HK-2 (cell line): ENCODE measurements around the gene TMEM116.
A peak's percentile ranks its signal among the peaks of the same experiment; 100 is the strongest.
"Not testable (repeated sequence)": the region's sequence is repeated elsewhere in the genome, so short reads cannot be mapped to it uniquely, and the experiment has no call there.

Experiments
- DNase-seq: peaks from one replicate; pipeline ENCODE4 v3.0.0-alpha.2; 2018; ENCODE audit not compliant: unreplicated experiment

The TMEM116 gene

DNA sequence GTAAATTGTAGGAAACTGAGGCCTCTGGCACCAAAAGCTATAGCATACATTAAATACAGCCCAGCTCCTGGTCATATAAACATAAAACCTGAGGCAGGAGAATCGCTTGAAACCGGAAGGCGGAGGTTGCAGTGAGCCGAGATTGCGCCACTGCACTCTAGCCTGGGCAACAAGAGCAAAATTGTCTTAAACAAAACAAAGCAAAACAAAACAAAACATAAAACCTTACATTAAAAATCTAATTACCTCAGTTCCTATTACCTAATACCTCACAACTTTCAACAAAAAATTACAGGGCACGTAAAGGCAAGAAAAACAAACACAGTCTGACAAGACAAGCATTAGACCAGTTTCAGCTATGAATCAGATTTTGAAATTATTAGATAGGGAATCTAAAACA, 36.7 kb downstream of the TMEM116 start:
- DNase-seq: no peak

DNA sequence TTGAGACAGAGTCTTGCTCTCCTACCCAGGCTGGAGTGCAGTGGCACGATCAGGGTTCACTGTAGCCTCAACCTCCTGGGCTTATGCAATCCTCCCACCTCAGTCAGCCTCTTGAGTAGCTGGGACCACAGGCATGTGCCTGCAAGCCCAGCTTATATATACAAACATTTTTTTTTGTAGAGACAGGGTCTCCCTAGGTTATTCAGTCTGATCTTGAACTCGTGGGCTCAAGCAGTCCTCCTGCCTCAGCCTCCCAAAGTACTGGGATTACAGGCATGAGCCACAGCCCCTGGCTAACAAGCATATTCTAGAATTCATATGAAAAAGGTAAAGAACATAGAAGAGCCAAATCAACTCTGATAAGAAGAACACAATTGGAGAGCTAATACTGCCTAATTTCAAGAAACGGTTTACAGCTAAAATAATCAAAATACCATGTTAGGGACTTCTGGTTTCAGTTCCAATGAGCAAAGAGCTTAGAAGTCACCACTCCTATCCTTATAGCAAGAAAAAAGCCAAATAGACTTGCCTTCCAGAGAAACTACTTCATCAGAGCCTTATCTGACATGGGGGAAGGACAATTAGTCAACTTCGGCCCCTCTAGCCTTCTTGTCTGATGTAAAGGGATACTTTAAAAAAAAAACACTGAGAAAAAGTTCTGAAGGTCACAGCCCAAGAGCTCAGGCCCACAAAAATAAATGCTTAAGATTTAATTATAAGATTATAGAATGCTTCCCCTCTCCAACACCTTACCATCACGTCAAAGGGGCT, 37.6 kb downstream of the TMEM116 start:
- DNase-seq: no peak

DNA sequence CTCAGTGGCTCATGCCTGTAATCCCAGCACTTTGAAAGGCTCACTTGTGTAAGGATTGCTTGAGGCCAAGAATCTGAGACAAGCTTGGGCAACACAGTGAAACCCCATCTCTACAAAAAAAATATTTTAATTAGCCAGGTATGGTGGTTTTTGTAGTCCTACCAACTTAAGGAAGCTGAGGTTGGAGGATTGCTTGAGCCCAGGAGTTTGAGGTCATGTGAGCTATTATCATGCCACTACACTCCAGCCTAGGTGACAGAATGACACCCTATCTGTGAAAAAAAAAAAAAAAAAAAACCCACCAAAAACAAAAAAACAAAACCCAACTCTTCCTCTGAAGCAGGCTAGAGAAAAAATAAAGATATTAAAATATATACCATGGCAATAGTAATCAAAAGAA, 41.2 kb downstream of the TMEM116 start:
- DNase-seq: no peak

DNA sequence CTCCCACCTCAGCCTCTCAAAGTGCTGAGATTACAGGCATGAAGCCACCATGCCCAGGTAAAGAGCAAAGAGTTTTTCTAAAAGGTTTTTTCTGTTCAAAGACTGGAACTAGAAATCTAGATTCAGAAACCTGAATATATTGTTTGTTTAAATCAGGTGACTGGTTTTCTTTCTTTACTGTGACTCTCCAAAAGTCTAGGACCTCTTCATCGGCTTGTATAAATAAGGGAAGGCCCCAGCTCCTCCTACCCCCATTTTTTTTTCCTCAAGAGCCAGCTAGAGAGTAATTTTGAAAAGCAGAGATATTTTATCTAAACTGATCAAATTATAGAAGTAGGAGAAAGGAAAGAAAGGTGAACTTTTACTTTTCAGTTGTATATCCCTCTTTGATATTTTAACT, 48.0 kb downstream of the TMEM116 start:
- DNase-seq: no peak

DNA sequence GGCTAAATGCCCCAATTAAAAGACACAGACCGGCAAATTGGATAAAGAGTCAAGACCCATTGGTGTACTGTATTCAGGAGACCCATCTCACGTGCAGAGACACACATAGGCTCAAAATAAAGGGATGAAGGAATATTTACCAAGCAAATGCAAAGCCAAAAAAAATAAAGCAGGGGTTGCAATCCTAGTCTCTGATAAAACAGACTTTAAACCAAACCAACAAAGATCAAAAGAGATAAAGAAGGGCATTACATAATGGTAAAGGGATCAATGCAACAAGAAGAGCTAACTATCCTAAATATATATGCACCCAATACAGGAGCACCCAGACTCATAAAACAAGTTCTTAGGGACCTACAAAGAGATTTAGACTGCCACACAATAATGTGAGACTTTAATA, 53.4 kb downstream of the TMEM116 start:
- DNase-seq: not testable (repeated sequence)

DNA sequence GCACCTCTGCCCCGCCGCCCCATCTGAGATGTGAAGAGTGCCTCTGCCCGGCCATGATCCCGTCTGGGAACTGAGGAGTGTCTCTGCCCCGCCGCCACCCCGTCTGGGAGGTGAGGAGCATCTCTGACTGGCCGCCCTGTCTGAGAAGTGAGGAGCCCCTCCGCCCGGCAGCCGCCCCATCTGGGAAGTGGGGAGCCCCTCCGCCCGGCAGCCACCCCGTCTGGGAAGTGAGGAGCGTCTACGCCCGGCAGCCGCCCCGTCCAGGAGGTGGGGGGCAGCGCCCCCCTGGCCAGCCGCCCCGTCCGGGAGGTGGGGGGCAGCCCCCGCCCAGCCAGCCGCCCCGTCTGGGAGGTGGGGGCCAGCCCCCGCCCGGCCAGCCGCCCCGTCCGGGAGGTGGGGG, 55.7 kb downstream of the TMEM116 start:
- DNase-seq: not testable (repeated sequence)

DNA sequence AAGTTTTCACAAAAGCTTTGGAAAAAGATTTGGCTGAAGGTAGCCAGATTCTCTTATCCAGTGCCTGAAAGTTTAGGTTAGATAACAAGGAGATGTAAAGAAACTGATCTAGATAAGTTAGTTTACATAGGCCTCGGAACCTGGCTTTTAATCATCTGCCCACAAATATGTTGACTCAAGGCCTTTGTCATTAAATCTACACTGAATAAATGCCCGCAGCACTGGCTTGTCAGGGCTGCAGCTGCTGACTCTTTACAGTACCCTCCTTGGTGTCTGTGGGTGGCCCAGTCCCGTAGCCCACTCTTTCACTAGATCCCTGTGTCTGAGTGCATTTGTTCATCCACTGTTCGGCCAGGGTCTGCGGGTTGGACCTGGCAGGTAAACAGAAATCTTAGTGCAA, 58.0 kb downstream of the TMEM116 start:
- DNase-seq: no peak

DNA sequence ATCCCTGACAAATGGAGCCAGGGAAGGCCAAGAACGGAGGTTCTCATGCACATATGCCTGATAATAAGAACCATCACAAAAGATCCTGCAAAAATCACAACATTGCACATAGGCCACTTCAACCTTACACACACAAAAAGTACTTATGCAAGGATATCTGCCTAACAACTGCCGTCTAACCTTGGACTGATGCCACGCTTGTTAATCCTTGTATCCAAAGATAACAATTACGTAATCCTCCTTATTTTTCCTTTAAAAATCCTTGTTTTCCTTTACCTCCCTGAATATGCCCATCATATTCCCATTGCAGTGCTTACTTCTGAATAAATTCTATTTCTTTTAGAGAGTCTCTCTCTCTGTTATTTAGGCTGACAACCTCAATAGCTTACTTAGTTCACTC, 59.5 kb downstream of the TMEM116 start:
- no peak for DNase-seq

DNA sequence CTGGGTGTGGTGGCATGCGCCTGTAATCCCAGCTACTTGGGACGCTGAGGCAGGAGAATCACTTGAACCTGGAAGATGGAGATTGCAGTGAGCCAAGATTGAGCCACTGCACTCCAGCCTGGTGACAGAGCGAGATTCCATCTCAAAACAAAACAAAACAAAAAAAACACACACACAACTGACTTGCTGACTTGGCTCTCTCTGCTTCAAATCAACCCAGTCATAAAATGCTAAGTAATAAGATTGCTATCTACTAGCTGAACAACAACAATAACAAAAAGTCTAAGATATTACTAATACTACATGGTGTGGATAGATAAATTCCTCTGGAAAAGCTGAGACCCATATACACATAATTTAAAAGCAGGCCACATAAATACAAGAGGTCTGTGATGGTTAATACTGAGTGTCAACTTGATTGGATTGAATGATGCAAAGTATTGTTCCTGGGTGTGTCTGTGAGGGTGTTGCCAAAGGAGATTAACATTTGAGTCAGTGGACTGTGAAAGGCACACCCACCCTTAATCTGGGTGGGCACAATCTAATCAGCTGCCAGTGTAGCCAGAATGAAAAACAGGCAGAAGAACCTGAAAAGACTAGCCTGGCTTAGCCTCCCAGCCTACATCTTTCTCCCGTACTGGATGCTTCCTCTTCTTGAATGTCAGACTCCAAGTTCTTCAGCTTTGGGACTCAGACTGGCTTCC, 60.7 kb downstream of the TMEM116 start:
- not testable (repeated sequence) for DNase-seq

DNA sequence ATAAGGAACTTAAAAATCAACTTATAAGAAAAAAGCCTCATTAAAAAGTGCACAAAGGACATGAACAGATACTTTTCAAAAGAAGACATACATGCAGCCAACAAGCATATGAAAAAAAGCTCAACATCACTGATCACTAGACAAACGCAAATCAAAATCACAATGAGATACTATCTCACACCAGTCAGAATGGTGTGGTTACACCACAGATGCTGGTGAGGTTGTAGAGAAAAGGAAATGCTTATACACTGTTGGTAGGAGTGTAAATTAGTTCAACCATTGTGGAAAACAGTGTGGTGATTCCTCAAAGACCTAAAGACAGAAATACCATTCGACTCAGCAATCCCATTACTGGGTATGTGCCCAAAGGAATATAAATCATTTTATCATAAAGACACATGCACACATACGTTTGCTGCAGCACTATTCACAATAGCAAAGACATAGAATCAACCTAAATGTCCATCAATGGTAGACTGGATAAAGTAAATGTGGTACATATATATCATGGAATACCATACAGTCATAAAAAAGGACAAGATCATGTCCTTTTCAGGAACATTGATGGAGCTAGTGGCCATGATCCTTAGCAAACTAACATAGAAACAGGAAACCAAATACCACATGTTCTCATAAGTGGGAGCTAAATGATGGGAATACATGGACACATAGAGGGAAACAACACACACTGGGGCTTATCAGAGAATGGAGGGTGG, 61.8 kb downstream of the TMEM116 start:
- not testable (repeated sequence) for DNase-seq

DNA sequence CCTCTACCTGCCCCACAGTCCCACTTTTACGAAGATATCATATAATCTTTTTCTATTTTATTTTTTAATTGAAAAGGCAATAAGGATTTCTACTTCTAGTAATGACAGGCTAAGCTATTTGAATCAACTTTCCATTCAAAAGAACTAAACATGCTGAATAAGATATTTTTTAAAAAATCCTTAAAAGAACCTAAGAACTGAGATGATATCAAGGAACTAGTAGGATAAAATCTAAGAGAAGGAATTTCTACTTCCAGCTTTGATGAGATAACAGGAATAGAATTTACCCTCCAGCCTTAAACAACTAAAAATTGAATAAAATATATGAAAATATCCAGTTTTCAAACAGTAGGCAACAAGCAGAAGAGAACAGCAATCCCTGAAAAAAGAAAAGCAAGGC, 69.0 kb downstream of the TMEM116 start:
- DNase-seq: no peak

DNA sequence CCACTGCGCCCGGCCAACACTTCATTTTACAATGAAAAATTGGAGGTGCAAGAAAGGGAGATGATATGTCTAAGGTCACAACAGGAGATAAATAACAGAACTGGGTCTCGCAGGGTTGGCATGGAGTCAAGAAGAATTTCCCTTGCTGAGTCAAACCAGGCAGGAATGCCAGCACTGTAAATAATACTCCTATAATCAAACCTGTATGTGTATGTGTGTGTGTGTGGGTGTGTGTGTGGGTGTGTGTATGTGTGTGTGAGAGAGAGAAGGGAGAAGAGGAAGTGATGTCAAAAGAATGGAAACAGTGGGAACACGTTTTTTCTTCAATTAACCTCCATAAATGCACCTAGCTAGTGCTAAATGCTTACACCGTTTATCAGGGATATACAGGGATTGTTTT, 70.4 kb downstream of the TMEM116 start:
- peak; percentile 41 for DNase-seq

DNA sequence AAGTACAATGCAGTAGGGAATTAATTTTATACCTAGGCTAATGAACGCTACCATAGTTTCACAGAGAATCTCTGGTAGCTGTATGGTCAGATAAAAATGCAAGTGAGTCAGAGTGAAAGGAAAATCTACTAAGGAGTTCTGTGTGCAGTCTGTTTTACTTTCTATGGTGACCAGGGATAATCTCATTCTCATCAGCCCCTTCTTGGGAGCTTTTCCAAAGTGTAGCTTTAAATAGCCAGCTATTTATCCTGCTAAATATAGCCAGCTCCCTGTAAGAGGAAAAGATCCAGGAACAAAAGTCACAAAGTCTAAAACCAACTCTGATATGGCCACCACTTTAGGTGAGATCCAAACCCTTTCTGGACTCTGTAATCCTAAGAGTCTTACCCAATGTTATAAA, 75.5 kb downstream of the TMEM116 start:
- DNase-seq: no peak

DNA sequence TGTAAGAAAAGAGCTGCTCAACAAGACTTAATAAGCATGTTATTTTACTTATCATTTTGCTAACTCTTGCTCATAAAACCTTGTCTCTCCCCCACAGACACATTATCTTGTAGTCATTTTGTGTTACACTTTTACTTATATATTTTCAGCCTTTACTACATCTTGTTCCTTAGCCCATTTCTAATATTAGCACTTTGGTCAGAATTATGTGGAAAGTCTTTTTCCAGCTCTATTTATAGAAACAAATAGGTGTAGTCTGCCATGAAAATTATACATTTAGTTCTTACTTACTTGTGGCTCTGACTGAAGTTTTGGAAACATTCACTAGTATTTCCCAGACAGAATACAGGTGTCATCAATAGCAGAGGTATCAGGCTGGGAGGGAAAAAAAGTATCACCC, 76.1 kb downstream of the TMEM116 start:
- DNase-seq: no peak

DNA sequence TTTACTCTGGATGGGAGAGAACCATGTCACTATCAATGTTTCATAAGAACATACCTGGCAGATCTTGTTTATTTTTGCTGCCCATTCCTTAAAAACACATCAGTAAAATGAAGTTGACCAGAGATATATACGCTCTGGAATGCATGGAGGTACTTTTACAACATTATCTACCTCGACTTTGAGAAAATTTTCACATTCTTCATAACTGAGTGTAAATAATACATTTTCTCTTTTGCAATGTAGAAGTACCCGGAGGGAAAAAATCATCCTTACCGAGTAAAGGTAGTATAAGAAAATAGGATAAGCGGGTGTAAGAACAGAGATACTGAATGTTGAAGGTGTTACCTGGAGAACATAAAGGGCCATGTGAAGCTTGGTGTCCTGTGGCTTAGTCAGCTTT, 80.7 kb downstream of the TMEM116 start:
- no peak for DNase-seq

DNA sequence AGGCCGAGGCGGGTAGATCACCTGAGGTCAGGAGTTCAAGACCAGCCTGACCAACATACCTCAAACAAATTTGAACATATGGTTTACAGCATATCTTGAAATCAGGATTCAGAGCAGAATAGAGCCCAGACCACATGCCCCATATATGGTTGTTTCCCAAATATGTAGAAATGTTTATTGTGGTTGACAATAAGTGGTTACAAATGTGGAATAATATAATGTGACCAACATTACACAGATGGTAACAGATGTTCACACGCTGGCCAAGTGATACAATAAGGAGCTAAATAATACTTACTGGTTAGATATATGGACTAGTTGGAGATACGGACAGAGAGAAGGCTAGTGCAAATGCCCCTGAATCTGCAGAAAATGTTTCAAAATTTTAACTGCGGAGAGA, 85.6 kb downstream of the TMEM116 start:
- DNase-seq: no peak

DNA sequence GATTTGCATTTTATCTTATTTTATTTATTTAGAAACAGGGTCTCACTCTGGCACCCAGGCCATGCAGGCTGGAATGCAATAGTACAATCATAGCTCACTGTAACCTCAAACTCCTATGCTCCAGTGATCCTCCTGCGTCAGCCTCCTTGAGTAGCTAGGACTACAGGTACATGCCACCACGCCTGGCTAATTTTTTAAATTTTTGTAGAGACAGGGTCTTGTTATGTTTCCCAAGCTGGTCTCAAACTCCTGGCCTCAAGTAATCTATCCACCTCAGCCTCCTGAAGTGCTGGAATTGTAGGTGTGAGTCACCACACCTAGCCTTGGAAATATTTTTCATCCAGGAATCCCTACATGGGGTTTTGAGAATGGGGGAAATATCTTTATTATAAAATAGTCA, 86.3 kb downstream of the TMEM116 start:
- DNase-seq: no peak

DNA sequence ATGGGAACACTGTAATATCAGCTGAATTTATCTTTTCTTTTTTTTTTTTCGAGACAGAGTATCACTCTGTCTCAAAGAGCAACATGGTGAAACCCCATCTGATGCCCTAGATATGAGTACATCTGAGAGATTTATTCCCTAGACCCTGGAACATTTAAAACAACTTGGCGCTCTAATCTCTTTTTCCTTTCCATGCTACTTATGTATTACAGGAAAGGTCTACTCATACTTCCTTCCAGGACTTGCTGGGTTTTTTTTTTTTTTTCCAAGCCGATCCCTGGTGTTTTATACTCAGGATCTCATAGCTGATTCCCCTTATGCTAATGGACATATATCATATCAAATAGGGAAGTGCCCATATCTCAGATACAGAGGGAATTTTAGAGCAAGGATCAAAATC, 87.8 kb downstream of the TMEM116 start:
- no peak for DNase-seq

DNA sequence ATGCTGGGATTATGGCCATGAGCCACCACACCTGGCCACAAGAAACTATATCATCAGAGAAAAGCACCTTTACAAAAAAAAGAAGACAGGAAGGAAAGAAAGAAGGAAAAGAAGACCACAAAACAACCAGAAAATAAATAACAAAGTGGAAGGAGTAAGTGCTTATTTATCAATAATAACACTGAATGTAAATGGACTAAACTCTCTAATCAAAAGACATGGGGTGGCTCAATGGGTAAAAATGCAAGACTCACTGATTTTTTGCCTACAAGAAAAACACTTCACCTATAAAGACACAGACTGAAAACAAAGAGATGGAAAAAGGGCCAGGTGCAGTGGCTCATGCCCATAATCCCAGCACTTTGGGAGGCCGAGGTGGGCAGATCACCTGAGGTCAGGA, 105.2 kb downstream of the TMEM116 start:
- DNase-seq: no peak

DNA sequence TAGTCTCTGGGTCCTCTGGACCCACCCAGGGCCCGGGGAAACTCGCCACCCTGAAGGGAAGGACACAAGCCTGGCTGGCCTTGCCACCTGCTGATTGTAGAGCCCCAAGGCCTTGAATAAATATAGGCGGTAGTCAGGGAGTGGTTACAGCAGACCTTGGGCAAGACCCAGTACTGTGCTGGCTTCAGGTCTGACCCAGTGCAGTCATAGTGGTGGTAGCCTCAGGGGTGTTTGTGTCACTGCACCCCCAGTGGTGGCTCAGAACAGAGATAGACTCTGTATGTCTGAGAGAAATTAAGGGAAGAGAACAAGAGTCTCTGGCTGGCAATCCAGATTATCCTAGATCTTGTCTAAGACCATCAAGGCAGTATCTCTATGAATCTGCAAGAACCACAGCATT, 107.5 kb downstream of the TMEM116 start:
- DNase-seq: no peak

DNA sequence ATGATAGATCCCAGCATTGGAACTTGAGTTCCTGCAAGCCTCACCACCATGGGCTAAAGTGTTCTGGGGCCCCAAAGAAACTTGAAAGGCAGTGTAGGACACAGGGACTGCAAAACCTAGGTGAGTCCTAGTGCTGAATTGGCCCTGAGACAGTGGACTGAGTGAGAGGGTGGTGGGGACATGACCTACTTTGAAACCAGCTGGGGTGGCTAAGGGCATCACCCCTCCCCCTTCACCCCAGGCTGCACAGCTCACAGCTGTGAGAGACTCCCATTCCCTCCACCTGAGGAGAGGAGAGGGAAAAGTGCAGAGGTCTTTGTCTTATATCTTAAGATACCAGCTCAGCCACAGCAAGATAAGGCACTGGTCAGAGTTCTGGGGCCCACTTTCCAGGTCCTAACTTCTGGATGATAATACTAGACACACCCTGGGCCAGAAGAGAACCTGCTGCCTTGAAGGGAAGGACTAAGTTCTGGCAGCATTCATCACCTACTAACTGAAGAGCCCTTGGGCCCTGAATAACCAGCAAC, 108.5 kb downstream of the TMEM116 start:
- DNase-seq: no peak

DNA sequence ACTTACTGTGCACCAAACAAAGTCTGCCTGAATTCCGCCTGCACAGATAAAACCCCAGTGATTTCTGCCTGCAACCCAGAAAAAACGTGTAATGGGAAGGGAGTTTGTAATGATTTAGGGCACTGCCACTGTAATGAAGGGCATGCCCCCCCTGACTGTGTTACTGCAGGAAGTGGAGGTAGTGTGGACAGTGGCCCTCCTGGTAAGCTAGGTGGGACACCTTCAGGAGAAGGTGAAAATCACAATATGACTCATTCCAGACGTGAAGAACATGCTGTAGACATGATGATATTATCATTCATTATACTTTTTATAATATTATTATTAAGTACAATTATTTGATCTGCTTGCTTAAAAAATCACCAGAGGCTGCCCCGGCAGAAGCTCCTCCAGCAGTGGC, 111.8 kb downstream of the TMEM116 start:
- no peak for DNase-seq

DNA sequence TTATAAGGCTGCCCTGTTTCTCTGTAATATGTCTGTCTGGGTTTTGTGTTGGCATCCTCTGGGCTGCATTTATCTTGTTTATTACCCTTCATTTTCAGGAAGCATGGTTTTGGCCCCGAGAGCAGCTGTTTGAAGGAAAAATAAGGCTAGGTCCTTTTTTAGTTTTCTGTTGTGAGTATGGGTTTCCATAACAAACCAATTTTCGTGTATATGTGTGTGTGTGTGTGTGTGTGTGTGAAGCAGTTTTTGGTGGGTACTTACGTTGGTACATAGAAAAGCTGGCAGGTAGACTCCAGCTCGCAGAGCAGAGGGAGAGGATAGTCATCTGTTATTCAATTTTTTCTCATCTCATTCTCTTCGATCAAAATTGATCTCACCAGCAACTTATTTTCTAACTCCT, 118.4 kb downstream of the TMEM116 start:
- no peak for DNase-seq
